NCI-H524 (cell line): Measurements from ENCODE around the gene GLDC.
"Not testable (repeated sequence)": the region's sequence is repeated elsewhere in the genome, so short reads cannot be mapped to it uniquely, and the experiment has no call there.

ENCODE experiments used
- DNase-seq, 2 experiments: peaks; one replicate each; lab custom pipeline; 2025; lab: John Stamatoyannopoulos, UW

The GLDC gene

GRCh38 chr9:6664204-6664680 lies 18.7 kb upstream of the GLDC start:
- no peak for DNase-seq

GRCh38 chr9:6660512-6660911 lies 15.0 kb upstream of the GLDC start:
- no peak for DNase-seq

DNA sequence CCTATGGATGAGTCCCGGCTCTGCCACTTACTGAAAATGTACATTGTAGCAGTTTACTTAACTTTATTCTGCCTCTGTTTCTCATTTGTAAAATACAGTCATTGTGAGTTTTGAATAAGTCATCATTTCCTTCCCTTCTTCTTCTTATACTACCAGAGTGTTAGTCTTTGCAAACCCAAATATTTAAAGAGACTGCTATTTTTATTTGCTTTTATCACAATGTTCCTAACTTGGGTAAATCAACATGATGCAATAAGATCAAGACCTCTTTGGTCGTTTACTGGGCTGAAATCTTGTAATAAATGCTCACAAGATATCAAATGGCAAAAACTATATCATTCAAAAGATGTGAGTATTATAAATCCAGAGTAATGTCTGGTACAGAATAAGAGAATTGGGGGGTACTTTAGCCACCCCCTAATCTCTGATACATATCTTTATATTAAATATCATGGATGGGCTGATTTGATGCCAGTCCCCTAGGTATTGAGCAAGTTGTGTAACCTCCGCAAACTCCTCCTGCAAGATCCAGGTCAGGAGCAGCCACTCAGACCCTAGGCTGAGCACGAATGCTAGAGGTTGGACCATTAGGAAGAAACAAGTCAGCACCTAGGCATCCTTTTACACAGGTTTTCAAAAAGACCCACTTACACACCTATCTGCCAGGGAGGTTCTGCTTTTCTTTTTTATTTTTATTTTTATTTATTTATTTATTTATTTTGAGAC lies 13.3 kb upstream of the GLDC start:
- no peak for DNase-seq

DNA sequence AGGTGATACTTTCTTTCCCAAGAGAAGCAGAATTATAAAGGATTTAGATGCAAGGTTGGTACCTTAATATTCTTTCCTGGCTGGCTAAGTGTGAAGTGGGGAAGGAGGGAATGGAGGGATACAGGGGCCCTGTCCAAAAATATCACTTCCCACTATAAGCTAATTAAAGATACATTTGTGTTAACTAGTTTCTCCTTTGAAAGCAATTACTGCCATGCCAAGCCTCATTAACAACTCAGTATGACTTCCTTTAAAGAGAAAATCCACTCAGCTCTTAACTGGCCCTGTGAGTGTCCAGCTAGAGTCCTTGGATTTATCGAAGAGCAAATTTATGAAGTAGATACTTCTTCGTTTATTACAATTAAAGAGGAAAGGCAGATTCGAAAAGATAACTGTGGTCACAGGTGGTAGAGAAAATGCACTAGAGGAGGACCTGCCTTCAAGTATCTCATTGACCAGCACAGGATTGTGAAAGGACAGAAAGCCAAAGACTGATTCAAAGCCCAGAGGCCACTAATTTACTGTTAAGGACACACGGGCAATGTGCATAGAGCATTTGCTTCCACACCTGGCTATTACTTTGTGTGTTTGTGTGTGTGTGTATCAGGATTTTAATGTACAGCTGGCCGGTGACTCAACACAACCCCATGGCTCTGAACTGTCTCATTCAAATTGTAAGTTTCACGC lies 11.2 kb upstream of the GLDC start:
- no peak for DNase-seq

- DNase-seq, result no peak
Observed at GRCh38 chr9:6655036-6655435, 9.5 kb upstream of the GLDC start.

DNA sequence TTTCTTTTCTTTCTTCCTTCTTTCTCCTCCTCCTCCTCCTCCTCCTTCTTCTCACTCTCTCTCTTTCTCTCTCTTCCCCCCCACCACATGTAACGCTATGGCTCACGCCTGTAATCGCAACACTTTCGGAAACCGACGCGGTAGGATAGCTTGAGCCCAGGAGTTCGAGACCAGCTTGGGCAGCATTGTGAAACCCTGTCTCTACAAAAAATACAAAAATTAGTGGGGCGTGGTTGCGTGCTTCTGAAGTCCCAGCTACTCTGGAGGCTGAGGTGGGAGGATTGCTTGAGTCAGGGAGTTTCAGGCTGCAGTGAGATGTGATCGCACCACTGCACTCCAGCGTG lies 736 bp upstream of the GLDC start:
- DNase-seq, result peak; percentile 24 to 51

- DNase-seq, result peak; percentile 16 to 28
Observed at GRCh38 chr9:6645105-6645354, 499 bp downstream of the GLDC start.

- peak in 1 of 2 experiments; percentile 32 for DNase-seq
Observed at GRCh38 chr9:6644346-6645104, 1.0 kb downstream of the GLDC start.

DNA sequence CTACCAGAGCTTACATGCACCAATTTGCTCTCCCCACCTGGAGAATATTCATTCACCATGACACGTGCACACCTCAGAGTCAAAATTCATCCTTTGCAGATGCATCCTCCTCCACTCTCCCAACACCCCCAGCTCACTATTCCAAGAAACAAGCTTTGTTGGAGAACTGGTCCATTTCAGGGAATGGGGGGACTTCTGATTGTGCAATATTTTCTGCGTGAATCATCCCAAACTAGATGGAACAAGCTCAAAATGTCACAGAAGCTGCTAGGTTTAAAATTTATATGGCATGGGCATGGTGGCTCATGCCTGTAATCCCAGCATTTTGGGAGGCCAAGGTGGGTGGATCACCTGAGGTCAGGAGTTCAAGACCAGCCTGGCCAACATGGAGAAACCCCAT lies 3.6 kb downstream of the GLDC start:
- no peak for DNase-seq

GRCh38 chr9:6641561-6641960 lies 4.0 kb downstream of the GLDC start:
- no peak for DNase-seq

DNA sequence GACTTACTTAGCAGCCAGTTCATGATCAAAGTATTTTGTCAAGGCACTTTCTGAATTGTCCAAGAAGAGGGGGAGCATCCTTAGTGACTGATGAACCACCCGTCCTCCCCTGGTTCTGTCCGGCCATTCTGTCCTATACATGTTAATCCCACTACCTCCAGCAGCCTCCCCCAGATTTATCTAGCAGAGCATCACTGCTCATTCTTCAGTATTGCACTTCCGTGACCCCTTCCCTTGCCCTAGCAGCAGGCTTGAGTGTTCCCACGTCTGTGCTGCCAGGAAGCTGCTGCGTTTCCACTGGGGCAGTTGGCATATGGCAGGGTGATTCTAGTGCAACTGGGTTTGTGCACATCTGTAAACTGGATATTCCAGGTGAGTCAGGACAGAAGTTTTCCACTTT lies 4.5 kb downstream of the GLDC start:
- no peak for DNase-seq

DNA sequence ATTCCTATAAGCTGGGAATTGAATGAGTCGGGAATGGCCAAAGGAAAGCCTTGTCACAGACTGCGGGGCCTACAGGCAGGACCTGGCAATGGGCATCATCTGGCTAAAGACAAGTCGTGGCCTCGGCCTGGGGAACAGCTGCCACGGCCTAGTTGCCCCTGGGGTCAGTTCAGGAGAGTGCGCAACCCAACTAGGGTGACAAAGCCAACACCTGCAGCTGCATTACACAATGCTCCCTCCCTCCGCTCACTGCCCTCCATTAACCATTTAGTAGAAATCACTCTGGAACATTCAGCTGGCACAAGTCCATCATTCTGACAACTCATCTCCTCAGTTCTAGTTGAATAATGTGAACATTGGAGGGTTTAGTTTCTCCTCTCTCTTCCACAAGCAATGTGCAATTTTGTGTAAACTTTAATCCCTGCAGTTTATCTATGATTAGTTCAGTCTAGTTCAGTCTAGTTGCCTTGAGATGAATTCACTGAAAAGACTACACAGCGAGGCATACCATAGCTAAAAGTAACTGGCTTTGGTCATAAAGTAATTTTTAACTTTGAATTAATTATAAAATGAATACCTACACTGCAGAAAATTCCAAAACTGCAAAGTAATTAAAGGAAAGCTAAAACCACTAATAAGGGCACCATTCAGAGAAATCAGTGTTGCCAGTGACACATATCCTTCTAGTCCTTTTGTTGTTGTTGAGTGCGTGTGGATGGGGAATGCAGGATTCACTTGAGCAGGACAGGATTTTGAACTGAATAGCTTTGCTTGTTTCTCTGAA lies 5.1 kb downstream of the GLDC start:
- no peak for DNase-seq

GRCh38 chr9:6639622-6640021 lies 5.9 kb downstream of the GLDC start:
- no peak for DNase-seq

- DNase-seq, result no peak
Observed at GRCh38 chr9:6634444-6634843, 11.1 kb downstream of the GLDC start.

DNA sequence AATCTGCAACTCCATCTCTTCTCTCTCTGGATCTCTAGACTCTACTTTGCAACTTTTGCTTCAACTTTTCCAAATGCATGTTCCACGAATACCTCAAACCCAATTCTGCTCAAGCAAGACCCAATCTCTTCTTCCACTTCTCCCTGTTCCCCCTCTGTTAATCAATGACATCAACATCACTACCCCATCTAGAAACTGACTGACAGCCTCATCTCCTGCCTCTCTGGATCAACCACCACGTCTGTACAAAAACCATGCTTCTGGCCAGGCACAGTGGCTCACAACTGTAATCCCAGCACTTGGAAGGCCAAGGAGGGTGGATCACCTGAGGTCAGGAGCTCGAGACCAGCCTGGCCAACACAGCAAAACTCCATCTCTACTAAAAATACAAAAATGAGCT lies 12.2 kb downstream of the GLDC start:
- DNase-seq, result no peak

DNA sequence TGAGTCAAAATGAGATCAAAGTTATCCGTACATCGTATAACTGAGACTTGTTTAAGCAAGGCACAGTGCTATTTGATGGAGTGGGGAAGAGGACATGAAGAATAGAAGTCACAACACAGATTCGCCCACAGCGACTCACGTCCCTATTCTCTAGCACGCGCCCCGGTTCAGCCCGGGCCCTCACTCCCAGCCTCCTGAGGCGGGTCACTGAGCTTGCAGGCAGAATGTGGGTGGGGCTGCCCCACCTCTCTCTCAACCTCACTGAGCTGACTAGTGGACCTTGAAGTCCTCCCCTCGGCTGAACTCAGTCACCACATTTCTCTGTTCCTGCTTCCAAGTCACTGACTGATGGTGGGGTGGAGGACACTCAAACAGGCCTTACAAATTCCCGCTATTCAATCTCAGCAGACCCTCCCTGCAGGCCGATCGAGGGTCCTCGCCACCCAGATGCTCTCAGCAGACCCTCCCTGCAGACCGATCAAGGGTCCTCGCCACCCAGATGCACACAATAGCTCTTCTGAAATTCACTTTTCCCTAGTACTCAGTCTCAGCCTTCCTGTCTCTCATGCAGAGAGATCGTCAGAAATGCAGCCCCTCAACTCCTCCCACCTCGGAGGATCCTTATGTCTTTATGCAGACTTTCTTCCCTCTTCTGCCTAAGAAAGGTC lies 12.9 kb downstream of the GLDC start:
- DNase-seq, result no peak

- no peak for DNase-seq
Observed at GRCh38 chr9:6631207-6631512, 14.4 kb downstream of the GLDC start.

DNA sequence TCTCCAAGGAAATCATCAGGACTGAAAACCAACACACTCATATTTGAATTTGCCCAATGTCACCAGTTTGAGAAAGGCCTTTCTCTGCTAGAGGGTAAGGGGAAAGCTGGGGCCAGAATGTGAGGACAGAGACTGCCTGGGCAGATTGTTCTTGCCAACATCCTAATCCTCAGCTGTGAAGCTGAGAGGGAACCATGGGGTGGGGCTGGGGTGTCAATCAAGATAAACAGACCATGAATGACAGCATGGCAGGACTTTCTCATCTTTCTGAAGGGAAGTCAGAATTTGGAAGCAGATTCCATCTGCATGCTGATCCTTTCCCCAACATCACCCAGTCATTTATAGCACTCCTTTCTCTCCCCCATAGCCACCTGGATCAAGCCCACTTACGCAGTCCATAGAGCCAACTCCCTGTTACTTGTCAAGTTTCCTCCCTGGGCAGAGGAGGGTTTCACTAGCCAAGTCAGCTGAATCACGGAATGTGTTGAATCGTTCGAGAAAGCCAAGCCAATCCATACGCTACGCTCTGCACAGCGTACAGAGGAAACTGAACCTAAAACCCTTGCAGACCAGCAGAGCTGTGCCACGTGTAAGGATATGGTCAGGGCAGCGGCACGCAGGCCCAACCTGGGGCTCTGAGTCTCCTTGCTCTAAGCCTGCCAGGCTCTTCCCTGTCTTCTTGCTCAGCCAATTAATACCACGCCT lies 14.9 kb downstream of the GLDC start:
- DNase-seq, result no peak

GRCh38 chr9:6628704-6629103 lies 16.8 kb downstream of the GLDC start:
- no peak for DNase-seq

GRCh38 chr9:6625363-6625762 lies 20.2 kb downstream of the GLDC start:
- no peak for DNase-seq

- DNase-seq, result not testable (repeated sequence)
Observed at GRCh38 chr9:6622784-6623183, 22.7 kb downstream of the GLDC start.

DNA sequence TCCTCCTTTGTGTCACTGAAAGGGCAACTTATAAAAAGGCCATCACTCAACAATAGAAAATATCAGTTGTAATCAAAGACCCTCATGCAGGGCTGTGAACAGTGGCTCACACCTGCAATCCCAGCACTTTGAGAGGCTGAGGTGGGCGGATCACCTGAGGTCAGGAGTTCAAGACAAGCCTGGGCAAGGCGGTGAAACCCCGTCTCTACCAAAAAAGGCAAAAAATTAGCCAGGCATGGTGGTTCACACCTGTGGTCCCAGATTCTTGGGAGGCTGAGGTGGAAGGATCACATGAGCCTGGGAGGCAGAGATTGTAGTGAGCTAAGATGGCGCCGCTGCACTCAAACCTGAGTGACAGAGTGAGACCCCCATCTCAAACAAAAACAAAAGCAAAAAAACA lies 24.7 kb downstream of the GLDC start:
- no peak for DNase-seq
